ENCODE results near the gene CD300A. TPM values are rescaled to one million over a fixed set of nuclear protein-coding genes. Genes with fewer than 3 reads are reported as not detected.

CD300A gene
- total RNA-seq, 1 donor from 2014 or later: 1.9 TPM

GRCh38 chr17:74452841-74453661, 13.4 kb upstream of the CD300A start:
- intact Hi-C loops (cut with micrococcal nuclease): no loop called here
- DNase-seq (peak; percentile 35), ATAC-seq (no peak)

DNA sequence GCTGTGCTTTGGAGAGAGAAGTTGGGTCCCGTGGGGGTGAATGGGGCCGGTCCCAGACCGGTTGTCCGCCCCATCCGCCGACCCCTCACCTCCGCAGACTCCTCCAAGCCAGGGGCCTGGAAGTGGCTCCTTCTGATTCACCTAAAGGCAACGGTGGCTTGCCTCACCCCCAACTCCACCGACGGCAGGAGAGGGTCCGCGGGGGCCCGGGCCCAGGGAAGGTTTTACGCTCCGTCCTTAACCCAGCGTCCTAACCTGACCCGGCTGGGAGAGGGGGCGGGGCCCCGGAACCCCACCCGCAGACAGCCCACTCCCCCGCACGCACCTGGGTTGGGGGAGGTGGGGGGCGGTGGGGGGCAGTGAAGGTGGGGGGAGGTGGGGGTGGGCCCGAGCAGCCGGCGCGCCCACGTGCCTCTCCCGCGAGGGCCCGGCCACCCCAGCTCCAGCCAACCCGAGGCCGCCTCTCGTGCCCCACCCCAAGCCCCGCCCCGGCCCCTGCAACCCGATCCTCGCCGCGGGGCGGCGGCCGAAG, 12.7 kb upstream of the CD300A start:
- peak; percentile 0 for ATAC-seq
- intact Hi-C loops (cut with micrococcal nuclease): no loop called here

GRCh38 chr17:74454197-74455024, 12.0 kb upstream of the CD300A start:
- ATAC-seq: peak; percentile 98
- DNase-seq: peak; percentile 97
- intact Hi-C loops (cut with micrococcal nuclease): no loop called here

More for the DNA sequence above, 12.7 kb upstream of the CD300A start:
- no peak for DNase-seq

- intact Hi-C loops (cut with micrococcal nuclease): no loop called here
- DNase-seq (peak; percentile 54), ATAC-seq (peak; percentile 4)
Observed at GRCh38 chr17:74455025-74455545, 11.3 kb upstream of the CD300A start.

- no peak for ATAC-seq
- intact Hi-C loops (cut with micrococcal nuclease): no loop called here
- no peak for DNase-seq
Observed at GRCh38 chr17:74455821-74456220, 10.6 kb upstream of the CD300A start.

DNA sequence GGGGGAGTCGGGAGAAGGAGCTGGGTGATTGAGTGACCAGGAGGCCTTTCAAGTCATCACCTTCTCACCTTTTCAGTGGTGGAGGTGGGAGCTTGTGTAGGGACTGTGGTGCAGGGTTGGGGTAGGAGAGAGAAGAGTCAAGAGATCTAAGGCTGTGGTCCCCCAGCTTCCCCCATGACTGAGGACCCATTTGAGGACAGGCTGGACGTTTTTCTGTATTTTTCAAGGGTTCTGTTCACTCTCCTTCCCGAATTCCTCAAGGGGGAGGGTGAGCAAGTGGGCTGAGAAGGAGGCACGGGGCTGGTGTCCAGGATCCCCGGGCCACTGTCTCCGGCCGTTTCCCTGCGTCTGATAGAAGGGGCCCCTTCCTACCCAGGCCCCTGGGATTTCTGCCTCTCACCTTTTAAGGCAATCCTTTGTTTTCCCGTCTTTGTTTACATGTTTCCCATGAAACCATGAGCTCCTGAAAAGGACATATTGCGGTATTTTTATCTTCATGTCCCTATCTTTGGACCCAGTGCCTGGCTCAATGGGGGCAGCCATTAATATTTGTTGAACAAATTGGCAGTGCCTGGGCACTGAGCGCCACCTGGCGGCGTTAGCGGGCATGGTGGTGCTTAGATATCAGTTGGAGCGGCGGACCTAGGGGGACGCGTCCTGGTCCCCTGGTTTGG, 9.2 kb upstream of the CD300A start:
- intact Hi-C loops (cut with micrococcal nuclease): no loop called here
- ATAC-seq (peak; percentile 15), DNase-seq (peak; percentile 91)

DNA sequence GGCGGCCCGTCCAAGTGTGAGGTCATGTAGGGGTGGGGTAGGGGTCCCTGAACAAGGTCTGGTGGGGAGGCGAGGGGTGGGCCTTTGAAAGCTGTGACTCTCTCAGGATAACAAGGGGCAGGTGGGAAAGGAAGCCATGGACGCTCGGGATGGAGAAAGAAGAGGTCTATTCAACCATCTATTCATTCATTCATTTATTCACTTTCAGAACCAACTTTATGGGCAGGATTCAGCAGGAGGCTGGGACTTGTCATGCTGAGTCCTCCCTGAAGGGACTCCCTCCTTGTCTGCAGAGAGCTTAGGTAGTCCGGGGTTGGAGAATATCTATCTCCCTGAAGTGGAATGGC, 8.6 kb upstream of the CD300A start:
- DNase-seq (no peak), ATAC-seq (no peak)
- intact Hi-C loops (cut with micrococcal nuclease): loop anchor here (1.0 kb wide), 1 partner anchor 78 kb away; no protein-coding TSS in a partner anchor

- intact Hi-C loops (cut with micrococcal nuclease): loop anchor here (1.0 kb wide), 1 partner anchor 80 kb away; no protein-coding TSS in a partner anchor
- no peak for ATAC-seq
- DNase-seq: no peak
Observed at GRCh38 chr17:74458835-74459234, 7.6 kb upstream of the CD300A start.

DNA sequence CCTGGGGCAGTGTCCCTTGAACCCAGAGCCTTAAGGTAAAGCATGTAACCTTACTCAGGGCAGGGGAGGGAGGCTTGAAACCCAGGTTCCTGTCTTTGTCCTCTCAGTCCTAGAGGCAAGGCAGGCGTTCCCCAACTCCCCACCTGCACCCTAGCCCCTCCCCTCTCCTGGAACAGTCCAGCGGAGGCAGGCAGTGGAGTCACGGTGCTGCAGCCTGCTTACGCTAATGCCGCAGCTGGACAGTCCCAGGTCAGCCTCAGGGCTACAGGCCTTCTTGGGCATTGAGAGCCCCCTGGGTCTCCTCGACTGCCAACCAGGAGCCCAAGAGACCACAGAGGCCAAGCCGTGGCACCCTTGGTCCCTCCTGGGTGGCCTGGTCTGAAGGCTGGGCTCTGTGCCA, 6.8 kb upstream of the CD300A start:
- DNase-seq: no peak
- ATAC-seq: no peak
- intact Hi-C loops (cut with micrococcal nuclease): no loop called here

DNA sequence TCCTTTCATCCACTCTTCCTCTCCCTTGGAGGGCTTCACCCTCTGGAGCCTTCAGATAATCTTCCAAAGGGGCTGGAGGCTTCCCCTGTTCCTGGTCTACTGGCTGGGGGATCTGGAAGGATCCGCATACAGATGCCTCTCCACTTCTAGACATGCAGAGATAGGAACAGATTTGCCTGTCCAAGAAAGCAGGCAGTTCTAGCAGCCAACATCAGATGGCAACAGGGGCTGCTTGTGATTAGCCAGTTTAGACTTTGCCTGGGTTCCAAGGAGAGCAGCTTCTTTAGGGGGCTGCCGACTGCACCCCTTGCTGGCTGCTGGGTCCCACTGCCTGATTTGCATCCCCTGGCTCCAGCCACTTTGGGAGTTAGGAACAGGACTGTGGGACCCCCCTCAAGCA, 6.2 kb upstream of the CD300A start:
- no peak for ATAC-seq
- intact Hi-C loops (cut with micrococcal nuclease): no loop called here

DNA sequence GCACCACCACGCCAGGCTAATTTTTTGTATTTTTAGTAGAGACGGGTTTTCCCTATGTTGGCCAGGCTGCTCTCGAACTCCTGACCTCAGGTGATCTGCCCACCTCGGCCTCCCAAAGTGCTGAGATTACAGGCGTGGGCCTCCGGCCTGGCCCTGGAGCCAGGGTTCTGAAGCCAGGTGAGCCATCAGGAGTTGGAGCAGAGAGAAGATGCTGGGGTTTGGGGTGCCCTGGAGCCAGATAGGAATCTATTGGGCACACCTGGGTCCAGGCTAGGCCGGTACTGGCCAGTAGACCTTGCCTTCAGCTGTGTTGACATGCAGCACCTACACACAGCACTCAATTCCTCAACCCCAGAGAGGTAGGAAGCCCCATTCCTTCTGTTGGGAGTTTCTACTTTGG, 5.4 kb upstream of the CD300A start:
- ATAC-seq (no peak), DNase-seq (no peak)
- intact Hi-C loops (cut with micrococcal nuclease): no loop called here

More for the DNA sequence above, 6.2 kb upstream of the CD300A start:
- no peak for DNase-seq

GRCh38 chr17:74461611-74462010, 4.8 kb upstream of the CD300A start:
- no peak for DNase-seq
- intact Hi-C loops (cut with micrococcal nuclease): no loop called here
- no peak for ATAC-seq

- ATAC-seq: no peak
- peak; percentile 15 for DNase-seq
- intact Hi-C loops (cut with micrococcal nuclease): no loop called here
Observed at GRCh38 chr17:74464730-74465377, 1.6 kb upstream of the CD300A start.

DNA sequence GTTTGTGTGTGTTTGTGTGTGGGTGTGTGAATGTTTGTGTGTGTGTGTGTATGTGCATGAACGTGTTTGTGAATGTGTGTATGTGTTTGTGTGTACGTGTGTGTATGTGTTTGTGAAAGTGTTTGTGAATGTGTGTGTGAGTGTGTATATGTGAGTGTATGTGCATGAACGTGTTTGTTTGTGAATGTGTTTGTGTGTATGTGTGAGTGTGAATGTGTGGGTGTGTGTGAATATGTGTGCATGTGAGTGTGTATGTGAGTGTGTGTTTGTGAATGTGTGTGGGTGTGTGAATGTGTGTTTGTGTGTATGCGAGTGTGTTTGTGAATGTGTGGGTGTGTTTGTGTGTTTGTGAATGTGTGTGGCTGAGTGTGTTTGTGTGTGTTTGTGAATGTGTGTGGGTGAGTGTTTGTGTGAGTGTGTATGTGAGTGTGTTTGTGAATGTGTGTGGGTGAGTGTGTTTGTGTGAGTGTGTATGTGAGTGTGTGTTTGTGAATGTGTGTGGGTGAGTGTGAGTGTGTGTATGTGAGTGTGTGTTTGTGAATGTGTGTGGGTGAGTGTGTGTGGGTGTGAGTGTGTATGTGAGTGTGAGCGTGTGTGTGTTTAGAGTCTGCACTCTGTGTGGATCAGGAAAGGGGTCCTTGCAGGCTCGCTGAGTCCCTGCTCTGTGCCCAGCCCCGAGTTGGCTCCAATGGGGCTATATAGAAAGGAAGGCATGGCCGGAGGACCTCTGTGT, 890 bp upstream of the CD300A start:
- intact Hi-C loops (cut with micrococcal nuclease): no loop called here
- no peak for ATAC-seq
- DNase-seq: no peak

DNA sequence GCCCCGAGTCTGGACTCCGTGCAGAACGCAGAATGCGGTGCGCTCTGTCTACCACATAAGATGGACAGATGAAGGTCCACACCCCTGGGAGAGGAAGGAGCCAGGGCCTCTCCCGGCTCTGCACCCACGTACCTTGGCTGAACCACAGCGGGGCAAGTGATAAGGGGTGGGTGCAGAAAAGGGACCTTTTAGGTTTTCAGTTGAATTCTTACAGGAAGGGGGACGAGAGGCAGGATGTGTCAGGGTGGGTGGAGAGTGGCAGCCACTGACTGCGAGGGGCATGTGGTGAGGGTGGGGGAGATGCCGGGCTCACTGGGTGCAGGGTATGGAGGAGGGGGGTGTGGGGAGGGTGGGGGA, 372 bp downstream of the CD300A start:
- intact Hi-C loops (cut with micrococcal nuclease): no loop called here
- DNase-seq (no peak), ATAC-seq (peak; percentile 9)

DNA sequence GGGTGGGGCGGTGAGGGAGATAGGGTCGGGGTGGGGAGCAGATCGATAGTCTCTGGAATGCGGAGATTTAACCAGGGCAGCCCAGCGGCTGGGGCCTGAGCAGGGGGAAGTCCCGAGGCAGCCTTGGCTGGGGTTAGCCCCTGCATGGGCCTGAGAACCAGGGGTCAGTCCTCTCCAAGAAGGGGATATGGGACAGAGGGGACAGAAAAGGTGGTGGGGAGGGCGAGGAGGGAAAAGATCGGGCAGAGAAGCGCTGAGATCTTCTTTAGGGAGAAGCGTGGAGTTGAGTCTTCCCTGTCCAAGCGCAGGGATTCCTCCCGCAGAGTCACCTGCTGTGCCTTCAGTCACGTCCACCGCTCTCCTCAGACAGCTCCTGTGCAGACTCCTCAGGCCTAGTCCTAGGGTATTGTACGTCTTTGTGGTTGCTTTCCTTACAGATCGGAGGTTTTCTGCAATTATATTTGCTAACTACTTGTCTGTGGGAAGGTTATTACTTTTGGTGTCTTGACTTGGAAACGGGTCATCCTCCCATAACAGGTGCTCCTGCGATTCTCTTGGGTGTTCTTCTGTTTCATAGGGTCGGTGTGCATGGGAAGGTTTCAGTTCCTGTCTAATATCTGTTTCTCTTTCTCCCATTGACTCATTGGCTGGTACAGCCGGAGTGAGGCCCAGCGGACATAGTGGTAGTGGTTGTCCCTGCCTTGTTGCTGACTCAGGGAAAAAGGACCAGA, 952 bp downstream of the CD300A start:
- DNase-seq (peak; percentile 47), ATAC-seq (peak; percentile 44)
- intact Hi-C loops (cut with micrococcal nuclease): no loop called here

- intact Hi-C loops (cut with micrococcal nuclease): no loop called here
- no peak for ATAC-seq
- no peak for DNase-seq
Observed at GRCh38 chr17:74471341-74471740, 4.9 kb downstream of the CD300A start.

DNA sequence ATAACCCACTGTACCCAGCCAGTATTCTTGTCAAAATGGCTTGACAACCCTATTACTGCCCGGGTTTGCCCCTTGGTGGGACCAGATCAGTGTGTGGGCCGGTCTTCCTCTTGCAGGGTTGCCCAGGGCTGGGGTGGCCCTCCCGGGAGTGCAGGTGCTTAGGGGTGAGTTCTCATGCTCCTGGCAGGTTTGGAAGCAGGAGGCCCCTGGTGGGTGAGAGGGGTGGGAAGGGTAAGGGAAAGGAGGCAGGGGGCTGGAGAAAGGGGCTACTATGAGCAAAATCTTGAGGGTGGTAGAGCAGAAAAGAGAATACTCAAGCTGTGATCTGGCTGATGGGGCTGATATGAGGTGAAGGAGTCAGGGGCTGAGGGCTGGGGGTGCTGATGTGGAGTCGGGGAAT, 6.5 kb downstream of the CD300A start:
- DNase-seq (no peak), ATAC-seq (no peak)
- intact Hi-C loops (cut with micrococcal nuclease): no loop called here
